Progenitor cell of endocrine pancreas (in vitro differentiated cells): Measurements from ENCODE around the gene CDKN2B. TPM values are rescaled to one million over a fixed set of nuclear protein-coding genes. Genes with fewer than 3 reads are reported as not detected.

Experiments used
- DNase-seq: peaks from one replicate; pipeline ENCODE4 v3.0.0; 2021; ENCODE audit warnings: low spot score; ENCODE audit not compliant: unreplicated experiment
- H3K27ac Mint-ChIP-seq: 2 replicates; pipeline ENCODE4 v1.8.0; 2021; ENCODE audit warnings: mild to moderate bottlenecking, moderate library complexity, mixed read lengths
- H3K27me3 Mint-ChIP-seq: 2 replicates; pipeline ENCODE4 v1.8.0; 2021; ENCODE audit warnings: mixed read lengths
- H3K36me3 Mint-ChIP-seq: 2 replicates; pipeline ENCODE4 v1.8.0; 2022; ENCODE audit warnings: mixed read lengths; ENCODE audit not compliant: insufficient read depth
- H3K4me1 Mint-ChIP-seq: 2 replicates; pipeline ENCODE4 v1.8.0; 2021; ENCODE audit warnings: low read depth, mixed read lengths
- H3K4me3 Mint-ChIP-seq: 2 replicates; pipeline ENCODE4 v1.8.0; 2021; ENCODE audit warnings: low read depth, mild to moderate bottlenecking, moderate library complexity, mixed read lengths
- H3K9me3 Mint-ChIP-seq: 2 replicates; pipeline ENCODE4 v1.8.0; 2021; ENCODE audit warnings: low read depth, mixed read lengths
- CTCF ChIP-seq: fragments of 200-600 bp; sonication (generic); IDR thresholded peaks from one replicate; pipeline ENCODE4 v1.5.0; 2021; ENCODE audit warnings: antibody characterized with exemption, mild to moderate bottlenecking; ENCODE audit not compliant: unreplicated experiment
- total RNA-seq: library from RNA; stranded (reverse); gene quantifications from 2 replicates; pipeline ENCODE4 v1.2.1, GENCODE V29; 2021

CDKN2B gene
- total RNA-seq, 1 donor from 2014 or later: 1.2 TPM

- DNase-seq: no peak
- Mint-ChIP-seq H3K27me3 (peaks cover 87% of the 10 kb centered on the region), H3K4me3 (no peak overlapping the region), H3K4me1 (peaks cover 3% of the 10 kb centered on the region), H3K27ac (no peak overlapping the region), H3K36me3 (no peaks in the 10 kb centered on the region), H3K9me3 (no peaks in the 10 kb centered on the region)
- no peak for TF ChIP-seq CTCF
Measured at GRCh38 chr9:21997480-21997879, 11.6 kb downstream of the CDKN2B start.

- H3K36me3 Mint-ChIP-seq: no peaks in the 10 kb centered on the region
- no peak for DNase-seq
- no peak for TF ChIP-seq CTCF
- no peak overlapping the region for H3K4me3 Mint-ChIP-seq
- H3K4me1 Mint-ChIP-seq: peaks cover 3% of the 10 kb centered on the region
- H3K9me3 Mint-ChIP-seq: no peaks in the 10 kb centered on the region
- H3K27me3 Mint-ChIP-seq: peaks cover 81% of the 10 kb centered on the region
- H3K27ac Mint-ChIP-seq: no peak overlapping the region
Measured at GRCh38 chr9:21996858-21997257, 12.2 kb downstream of the CDKN2B start.

GRCh38 chr9:21996438-21996837, 12.7 kb downstream of the CDKN2B start:
- Mint-ChIP-seq H3K9me3 (no peaks in the 10 kb centered on the region), H3K4me3 (no peak overlapping the region), H3K4me1 (peaks cover 3% of the 10 kb centered on the region), H3K27ac (no peak overlapping the region), H3K36me3 (no peaks in the 10 kb centered on the region), H3K27me3 (peaks cover 81% of the 10 kb centered on the region)
- no peak for DNase-seq
- TF ChIP-seq CTCF: no peak

GRCh38 chr9:21995666-21996398, 13.3 kb downstream of the CDKN2B start:
- H3K9me3 Mint-ChIP-seq: no peaks in the 10 kb centered on the region
- DNase-seq: peak; percentile 33
- peaks cover 3% of the 10 kb centered on the region for H3K4me1 Mint-ChIP-seq
- no peak for TF ChIP-seq CTCF
- H3K36me3 Mint-ChIP-seq: no peaks in the 10 kb centered on the region
- peak overlapping the region; percentile 60 for H3K4me3 Mint-ChIP-seq
- peaks cover 81% of the 10 kb centered on the region for H3K27me3 Mint-ChIP-seq
- H3K27ac Mint-ChIP-seq: no peak overlapping the region

- peaks cover 82% of the 10 kb centered on the region for H3K27me3 Mint-ChIP-seq
- H3K4me3 Mint-ChIP-seq: peak overlapping the region; percentile 60
- H3K9me3 Mint-ChIP-seq: no peaks in the 10 kb centered on the region
- H3K27ac Mint-ChIP-seq: no peak overlapping the region
- H3K36me3 Mint-ChIP-seq: no peaks in the 10 kb centered on the region
- DNase-seq: no peak
- TF ChIP-seq CTCF: no peak
- peaks cover 3% of the 10 kb centered on the region for H3K4me1 Mint-ChIP-seq
Measured at GRCh38 chr9:21995006-21995665, 14.0 kb downstream of the CDKN2B start.
